Measurements from ENCODE around the gene DHDH.

The DHDH gene

DNA sequence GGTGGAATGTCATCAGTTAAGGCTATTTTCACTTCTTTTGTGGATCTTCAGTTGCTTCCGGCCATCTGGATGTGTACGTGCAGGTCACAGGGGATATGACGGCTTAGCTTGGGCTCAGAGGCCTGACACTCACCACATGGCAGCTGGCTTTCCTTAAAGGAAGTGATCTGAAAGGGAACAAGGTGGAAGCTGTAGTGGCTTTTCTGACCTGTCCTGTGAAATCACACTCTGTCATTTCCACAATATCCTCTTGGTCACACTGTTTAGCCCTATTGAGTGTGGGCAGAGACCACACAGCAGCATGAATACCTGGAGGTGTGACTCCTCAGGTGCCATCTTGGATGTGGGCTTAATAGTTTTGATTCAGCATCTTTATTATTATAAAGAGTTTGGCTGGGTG lies 16.7 kb downstream of the DHDH start:
- DNase-seq (ENCODE audit: low spot score), result no peak

DNA sequence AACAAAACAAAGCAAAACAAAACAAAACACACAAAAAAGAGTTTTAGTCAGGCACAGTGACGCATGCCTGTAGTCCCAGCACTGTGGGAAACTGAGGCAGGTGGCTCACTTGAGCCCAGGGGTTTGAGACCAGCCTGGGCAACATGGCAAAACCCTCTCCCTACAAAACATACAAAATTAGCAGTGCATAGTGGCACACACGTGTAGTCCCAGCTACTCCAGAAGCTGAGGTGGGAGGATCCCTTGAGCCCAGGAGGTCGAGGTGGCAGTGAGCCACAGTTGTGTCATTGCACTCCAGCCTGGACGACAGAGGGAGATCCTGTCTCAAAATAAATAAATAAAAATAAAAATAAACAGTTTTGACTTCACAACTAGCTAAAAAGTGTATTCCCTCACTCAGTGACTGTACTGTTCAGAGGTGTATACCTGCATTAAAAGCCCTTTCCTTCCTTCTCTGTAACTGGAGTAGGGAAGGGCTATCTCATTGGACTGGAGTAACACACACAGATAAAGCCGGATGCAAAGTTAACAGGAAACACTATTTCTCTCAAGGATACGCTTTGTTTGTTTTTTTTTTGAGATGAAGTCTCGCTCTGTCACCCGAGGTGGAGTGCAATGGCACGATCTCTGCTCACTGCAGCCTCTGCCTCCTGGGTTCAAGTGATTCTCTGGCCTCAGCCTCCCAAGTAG lies 17.5 kb downstream of the DHDH start:
- DNase-seq (ENCODE audit: low spot score), result no peak

DNA sequence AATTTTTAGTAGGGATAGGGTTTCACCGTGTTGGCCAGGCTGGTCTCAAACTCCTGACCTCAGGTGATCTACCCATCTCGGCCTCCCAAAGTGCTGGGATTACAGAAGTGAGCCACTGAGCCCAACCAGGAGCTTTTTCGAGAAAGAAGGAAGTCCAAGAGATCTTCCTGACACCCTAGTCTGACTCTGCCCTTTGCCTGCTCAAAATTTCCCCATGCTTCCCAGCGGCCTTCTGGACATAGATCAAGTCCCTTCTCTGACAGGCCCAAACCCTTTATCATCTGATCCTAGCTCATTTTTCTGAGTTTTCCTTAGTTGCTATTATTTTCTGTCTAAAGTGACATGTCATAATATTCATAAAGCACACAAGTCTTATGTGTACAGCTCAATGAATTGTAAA lies 19.6 kb downstream of the DHDH start:
- DNase-seq (ENCODE audit: low spot score), result no peak

DNA sequence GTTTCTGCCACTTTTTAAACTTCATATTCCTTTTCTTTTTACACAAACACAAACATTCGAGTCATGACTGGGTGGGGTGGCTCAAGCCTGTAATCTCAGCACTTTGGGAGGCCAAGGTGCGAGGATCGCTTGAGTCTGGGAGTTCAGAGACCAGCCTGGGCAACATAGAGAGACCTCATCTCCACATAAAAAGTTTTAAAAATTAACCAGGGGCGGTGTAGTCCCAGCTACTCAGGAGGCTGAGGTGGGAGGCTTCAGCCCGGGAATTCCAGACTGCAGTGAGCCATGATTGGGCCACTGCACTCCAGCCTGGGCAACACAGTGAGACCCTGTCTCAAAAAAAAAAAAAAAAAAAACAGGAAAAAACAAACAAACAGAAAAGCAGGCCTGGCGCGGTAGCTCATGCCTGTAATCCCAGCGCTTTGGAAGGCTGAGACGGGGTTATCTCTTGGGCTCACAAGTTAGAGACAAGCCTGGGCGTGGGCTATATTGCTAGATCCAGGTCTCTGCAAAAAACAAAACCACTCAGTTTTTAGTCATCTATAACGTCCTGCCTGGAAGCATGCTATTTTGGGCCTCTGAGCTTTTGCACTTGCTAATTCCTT lies 20.6 kb downstream of the DHDH start:
- no peak for DNase-seq (ENCODE audit: low spot score)

DNA sequence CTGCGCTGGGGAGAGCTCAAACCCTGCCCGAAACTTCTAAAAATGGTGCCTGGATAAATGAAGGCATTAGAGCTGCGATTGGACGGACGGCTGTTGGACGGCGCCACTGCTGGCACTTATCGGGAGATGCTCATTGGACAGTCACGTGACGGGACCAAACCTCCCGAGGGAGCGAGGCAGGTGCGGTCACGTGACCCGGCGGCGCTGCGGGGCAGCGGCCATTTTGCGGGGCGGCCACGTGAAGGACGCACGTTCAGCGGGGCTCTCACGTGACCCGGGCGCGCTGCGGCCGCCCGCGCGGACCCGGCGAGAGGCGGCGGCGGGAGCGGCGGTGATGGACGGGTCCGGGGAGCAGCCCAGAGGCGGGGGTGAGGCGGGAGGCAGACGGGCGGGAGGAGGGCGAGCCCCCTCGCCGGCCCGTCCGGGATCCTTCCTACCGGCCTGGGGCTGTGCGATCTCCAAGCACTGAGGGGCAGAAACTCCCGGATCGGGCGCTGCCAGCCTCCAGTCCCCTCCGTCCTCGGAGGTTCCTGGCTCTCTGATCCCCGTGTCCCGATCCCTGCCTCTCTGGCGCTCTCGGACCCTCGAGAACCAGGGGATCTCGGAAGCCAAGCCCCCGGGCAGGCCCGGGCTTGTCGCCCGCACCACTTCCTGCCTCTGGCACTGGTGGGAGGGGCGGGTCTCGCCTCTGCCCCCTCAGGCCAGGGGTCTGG lies 21.3 kb downstream of the DHDH start, which contains the start of gene BAX:
TSS of gene BAX (plus strand) at position 281 of the 713 bp plus-strand sequence. CDS start at position 335, 54 bp downstream.
- DNase-seq (ENCODE audit: low spot score), result peak; percentile 97

DNA sequence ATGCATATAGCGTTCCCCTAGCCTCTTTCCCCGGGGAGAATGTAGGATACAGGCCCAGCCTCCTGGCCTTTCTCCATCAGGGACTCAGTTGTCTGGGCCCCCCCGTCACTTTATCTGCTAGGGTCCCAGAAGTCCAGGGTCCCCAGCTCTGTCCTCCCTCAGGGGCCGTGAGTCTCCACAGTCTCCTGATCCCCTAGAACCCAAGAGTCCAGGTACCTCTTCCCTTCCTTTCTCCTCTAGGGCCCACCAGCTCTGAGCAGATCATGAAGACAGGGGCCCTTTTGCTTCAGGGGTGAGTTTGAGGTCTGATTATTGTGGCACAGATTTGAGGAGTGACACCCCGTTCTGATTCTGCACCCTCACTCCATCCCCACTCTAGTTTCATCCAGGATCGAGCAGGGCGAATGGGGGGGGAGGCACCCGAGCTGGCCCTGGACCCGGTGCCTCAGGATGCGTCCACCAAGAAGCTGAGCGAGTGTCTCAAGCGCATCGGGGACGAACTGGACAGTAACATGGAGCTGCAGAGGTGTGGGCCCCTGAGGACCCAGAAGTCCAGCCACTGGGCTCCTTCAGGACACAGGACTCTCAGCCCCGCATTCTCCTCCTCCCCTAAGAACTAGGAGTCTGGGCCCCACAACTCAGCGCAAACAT lies 21.9 kb downstream of the DHDH start:
- no peak for DNase-seq (ENCODE audit: low spot score)

DNA sequence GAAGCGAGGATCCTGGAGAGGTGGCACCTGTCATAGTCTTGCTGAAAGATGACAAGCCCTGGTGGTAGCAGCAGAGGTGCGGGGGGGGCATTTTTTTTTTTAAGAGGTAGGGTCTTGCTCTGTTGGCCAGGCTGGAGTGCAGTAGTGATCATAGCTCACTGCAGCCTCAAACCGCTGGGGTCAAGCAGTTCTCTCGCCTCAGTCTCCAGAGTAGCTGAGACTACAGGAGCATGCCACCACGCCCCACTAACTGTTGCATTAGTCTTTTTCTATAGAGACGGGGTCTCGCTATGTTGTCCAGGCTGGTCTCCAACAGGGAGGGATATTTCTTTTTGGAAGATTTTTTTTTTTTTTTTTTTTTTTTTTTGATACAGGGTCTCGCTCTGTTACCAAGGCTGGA lies 24.5 kb downstream of the DHDH start:
- no peak for DNase-seq (ENCODE audit: low spot score)

DNA sequence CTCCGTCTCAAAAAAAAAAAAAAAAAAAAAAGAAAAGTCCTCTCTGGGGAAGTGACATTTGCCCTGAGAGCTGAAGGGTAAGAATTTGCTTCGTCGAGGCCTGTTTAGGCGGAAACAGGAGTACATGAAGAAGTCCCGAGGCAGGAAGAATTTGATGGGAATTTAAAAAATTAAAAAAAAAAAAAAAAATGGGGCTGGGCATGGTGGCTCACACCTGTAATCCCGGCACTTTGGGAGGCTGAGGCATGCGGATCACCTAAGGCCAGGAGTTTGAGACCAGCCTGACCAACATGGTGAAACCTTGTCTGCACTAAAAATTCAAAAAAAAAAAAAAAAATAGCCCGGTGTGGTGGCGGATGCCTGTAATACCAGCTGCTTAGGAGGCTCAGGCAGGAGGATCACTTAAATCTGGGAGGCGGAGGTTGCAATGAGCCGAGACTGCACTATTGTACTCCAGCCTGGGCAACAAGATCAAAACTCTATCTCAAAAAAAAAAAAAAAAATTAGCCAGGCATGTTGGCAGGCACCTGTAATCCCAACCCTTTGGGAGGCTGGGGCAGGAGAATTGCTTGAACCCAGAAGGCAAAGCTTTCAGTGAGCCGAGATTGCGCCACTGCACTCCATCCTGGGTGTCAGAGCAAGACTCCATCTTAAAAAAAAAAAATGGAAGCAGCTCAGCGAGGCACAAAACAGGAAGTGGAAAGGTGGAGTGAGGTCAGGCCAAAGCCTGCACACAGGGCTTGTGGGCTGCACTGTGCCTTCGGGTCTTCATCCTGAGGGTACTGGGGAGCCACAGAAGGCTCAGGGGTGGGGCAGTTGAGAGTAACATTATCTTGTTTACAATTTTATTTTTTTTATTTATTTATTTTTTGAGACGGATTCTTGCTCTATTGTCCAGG lies 26.1 kb downstream of the DHDH start:
- DNase-seq (ENCODE audit: low spot score), result no peak

DNA sequence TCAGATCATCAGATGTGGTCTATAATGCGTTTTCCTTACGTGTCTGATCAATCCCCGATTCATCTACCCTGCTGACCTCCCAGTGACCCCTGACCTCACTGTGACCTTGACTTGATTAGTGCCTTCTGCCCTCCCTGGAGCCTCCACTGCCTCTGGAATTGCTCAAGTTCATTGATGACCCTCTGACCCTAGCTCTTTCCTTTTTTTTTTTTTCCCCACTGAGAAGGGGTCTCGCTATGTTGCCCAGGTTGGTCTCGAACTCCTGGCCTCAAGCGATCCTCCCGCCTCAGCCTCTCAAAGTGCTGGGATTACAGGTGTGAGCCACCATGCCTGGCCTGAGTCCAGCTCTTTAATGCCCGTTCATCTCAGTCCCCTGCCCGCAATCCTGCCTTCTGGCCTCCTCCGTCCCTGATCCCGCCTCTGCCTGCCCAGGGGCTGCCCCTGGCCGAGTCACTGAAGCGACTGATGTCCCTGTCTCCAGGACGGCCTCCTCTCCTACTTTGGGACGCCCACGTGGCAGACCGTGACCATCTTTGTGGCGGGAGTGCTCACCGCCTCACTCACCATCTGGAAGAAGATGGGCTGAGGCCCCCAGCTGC lies 27.7 kb downstream of the DHDH start:
- DNase-seq (ENCODE audit: low spot score), result no peak

DNA sequence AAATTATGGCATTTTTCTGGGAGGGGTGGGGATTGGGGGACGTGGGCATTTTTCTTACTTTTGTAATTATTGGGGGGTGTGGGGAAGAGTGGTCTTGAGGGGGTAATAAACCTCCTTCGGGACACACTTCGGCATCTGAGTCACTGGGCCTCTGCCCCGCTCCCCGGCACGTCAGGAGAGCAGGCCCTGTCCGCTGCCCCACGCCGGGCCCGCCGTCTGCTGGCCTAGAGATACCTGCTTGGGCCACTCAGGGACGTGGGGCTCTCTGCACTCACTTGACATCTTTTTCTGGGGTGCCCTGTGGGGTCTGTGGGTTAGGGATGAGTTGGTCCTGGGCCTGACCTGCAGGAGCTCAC lies 28.2 kb downstream of the DHDH start:
- DNase-seq (ENCODE audit: low spot score), result no peak

DNA sequence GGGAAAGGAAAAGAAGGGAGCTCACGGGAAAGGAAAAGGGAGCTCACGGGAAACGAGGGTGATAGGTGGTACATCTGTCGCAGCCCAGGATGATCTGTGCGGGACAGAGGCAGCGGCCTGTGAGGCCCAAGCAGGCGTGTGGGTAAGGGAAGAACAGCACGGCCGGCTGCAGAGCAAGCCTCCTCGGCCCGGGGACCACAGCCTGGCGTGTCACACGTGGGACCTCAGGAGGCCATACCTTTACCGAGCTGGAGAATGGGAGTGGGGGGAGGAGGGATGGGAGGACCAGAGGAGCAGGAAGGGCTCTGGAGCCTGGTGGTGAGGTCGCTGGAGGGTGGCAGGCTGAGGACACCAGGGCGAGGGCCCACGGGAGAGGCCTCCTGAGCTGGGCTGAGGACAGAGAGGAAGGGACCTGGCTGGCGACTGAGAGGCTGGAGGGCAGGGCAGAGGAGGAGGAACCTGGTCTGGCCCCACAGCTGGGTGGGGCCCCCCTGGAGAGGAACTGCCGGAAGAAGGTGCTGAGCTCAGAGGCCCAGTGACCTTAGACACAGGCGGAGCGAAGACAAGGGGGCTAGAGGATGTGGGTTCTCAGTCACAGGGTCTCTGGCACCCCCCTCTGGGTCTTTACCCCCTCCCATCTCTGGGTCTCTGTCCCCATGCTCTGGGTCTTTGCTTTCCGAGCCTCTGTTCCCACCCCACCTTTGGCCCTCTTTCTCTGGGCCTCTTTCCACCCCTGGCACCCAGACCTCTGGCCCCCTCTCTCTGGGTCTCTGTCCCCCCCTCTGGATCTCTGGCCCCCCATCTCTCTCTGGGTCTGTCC lies 28.7 kb downstream of the DHDH start:
- DNase-seq (ENCODE audit: low spot score), result no peak

DNA sequence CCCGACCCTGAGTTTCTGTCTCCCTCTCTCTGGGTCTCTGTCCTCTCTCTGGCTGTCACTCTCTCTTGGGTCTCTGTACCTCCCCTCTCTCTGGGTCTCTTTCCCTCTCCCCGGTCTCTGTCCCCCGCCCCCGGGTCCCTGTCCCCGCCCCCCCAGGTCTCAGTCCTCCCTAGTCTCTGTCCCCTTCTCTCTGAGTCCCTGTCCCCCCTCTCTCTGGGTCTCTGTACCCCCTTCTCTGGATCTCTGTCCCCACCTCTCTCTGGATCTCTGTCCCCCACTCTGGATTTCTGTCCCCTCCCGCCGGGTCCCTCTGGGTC lies 29.3 kb downstream of the DHDH start:
- no peak for DNase-seq (ENCODE audit: low spot score)

DNA sequence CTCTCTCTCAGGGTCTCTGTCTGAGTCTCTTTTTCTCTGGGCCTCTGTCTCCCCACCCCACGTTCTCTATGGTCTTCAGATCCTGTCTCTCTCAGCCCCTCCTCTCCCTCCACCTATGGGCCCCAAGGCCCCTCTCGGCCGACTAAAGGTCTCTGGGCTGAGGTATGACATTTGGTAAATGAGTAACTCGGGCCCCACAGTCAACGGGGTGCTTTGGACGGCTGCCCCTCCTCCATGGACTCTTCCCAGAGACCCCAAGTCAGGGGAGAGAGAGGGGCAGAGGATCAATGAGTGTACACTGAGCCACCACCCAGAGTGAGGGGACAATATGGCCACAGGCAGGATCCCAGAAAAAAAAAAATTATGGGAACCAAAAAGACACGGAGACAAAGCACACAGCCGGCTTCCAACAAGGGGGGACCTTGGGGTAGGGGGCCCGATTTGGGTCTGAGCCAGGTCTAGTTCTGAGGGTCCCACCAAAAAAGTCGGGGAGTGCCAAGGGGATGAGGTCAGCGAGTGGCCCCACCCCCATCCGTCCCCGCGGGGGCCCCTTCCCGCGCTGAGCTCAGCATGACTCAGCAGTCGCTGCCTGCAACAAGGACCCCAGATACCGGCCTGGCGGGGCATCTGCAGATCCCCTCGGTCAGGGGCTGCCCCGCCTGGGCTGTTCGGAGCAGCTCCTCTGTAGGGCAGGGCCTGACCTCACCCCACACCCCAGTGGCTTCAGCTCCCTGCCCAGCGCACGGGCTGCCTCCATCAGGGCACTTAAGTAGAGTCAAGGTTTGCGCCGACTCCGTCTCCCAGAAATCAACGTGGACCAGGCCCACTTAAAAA lies 30.1 kb downstream of the DHDH start:
- DNase-seq (ENCODE audit: low spot score), result peak; percentile 80

DNA sequence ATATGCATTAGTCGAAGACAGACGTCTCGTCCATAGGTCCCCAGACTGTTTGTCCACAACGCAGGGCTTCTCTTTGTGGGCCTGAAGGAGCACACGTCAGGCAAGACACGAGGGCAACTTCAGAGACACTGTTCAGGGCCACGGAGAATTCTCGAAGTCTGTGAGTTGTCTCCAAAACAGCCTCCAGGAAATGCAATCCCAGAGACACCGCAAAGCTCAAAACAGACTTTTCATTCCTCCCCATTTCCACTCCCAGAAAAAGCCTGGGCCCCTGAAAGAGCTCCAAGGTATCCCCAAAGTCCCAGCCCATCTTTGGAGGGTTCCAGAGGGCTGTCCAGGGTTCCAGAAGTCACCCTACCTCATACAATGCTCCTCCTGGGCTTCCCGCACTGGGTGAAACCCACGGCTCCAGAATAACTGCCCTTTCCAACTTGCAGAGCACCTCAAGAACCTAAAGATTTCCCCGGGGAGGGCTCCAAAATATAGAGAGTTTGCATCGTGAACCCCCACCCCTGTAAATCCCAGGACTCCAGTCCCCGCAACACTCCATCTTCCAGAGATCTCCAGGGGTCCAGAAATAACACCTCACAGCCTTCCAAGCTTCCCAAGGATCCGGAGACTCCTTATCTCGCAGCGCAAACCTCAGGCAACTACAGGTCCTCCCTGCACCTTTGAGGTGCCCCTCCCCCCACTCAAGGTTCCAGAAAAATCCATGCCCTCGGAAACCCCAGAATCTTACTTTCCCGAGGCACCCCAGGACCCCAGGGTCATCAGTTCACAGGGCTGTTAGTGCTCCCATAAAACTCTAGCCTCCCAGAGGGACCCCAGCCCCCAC lies 30.9 kb downstream of the DHDH start:
- DNase-seq (ENCODE audit: low spot score), result peak; percentile 44

DNA sequence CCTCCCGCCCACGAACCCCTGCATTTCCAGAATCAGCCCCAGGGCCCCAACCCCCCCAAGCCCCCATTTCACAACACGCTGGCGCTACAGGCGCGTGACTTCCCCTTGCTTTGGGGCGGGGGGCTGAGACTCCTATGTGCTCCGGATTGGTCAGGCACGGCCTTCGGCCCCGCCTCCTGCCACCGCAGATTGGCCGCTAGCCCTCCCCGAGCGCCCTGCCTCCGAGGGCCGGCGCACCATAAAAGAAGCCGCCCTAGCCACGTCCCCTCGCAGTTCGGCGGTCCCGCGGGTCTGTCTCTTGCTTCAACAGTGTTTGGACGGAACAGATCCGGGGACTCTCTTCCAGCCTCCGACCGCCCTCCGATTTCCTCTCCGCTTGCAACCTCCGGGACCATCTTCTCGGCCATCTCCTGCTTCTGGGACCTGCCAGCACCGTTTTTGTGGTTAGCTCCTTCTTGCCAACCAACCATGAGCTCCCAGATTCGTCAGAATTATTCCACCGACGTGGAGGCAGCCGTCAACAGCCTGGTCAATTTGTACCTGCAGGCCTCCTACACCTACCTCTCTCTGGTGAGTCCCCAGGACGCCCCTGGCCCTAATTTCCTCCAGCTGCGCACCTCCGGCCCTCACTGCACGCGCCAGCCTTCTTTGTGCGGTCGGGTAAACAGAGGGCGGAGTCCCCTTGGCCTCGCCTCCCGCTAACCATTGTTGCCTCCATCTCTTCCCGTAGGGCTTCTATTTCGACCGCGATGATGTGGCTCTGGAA lies 31.7 kb downstream of the DHDH start, which contains the start of gene FTL:
TSS of gene FTL (plus strand) at position 270 of the 766 bp plus-strand sequence. CDS start at position 469, 199 bp downstream.
- peak; percentile 97 for DNase-seq (ENCODE audit: low spot score)

DNA sequence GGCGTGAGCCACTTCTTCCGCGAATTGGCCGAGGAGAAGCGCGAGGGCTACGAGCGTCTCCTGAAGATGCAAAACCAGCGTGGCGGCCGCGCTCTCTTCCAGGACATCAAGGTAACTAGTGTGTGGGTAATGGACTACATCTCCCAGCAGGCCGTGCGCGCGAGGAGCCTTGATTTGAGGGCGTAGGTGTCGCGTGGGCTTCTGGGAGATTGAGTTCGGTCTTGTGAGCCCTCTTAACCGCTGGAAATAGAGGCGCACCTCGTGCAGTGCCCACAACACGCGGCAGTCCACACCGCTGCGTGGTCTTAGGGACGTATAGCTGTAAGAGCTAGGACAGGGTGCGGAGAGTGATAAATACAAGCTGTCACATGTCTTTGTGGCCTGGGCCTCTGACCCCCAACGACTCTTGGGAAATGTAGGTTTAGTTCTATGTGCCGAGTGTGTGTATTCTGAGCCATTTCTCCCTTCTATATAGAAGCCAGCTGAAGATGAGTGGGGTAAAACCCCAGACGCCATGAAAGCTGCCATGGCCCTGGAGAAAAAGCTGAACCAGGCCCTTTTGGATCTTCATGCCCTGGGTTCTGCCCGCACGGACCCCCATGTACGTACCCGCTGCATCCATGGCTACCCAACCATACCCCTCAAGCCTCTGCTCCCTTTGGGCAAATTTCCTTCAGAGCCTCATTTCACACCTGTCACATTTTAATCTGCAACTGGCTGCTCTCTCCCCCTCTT lies 32.5 kb downstream of the DHDH start:
- peak; percentile 48 for DNase-seq (ENCODE audit: low spot score)

Data from AG08395 (cell line).